ENCODE results near the gene DTX1.
"Not testable (repeated sequence)": the region's sequence is repeated elsewhere in the genome, so short reads cannot be mapped to it uniquely, and the experiment has no call there.

Gene DTX1

GRCh38 chr12:113138826-113139225 lies 82.3 kb downstream of the DTX1 start:
- DNase-seq = no peak

DNA sequence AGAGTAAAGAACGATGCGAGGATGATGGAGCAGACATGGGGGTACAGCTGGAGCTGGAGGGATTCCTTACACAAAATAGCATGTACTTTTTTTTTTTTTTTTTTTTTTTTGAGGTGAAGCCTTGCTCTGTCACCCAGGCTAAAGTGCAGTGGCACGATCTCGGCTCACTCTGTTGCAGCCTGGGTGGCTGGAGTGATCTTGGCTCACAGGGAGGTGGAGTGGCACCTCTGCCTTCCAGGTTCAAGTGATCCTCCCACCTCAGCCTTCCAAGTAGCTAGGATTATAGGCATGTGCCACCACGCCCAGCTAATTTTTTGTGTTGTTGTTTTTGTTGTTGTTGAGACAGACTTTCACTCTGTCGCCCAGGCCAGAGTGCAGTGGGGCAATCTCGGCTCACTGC lies 84.2 kb downstream of the DTX1 start:
- DNase-seq = no peak

DNA sequence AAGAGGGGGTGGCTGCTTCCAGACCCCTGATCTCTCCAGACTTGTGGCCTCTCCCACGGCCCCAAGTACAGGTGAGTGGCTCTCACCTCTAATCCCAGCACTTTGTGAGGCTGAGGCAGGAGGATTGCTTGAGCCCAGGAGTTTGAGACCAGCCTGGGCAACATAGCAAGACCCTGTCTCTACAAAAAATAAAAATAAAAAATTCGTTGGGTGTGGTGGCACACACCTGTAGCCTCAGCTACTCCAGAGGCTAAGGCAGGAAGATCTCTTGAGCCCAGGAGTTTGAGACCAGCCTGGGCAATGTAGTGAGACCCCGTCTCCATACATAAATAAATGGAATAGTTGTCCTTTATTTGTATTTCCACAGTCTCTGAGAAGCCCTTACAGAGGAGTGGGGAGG lies 85.2 kb downstream of the DTX1 start:
- DNase-seq = not testable (repeated sequence)

DNA sequence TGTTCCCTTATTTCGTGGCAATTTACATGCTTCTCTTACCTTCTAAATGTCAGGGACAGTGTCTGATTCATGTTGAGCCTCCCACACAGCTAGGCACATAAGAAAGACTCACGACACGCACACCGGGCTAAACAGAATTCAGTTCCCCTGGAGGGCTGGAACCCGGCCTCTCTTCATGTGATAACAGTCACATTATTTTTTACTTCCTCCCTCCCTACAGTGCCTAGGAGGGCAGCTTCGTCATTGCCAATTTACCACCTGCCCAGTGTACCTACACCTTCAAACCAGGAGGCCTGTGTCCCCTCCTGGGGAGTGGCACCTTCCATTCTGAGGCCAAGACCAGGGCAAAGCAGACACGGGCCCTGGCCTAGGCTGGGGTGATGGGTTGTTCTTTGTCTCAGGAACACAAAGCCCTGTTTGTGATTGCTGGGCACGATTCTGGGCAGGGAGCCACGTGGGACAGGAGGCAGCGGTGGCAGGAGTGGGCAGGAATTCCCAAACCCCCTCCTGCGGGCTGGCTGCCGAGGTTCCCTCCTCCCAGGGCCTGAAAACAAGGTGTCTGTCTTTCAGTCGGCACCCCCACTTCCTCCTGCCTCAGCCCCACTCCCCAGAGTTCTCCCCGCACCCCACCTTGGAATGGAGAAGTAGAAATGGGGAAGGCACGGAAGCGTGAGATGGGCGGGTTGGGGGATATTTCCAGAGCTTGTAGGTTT lies 85.8 kb downstream of the DTX1 start:
- DNase-seq = no peak

- no peak for DNase-seq
Measured at GRCh38 chr12:113142886-113143332, 86.4 kb downstream of the DTX1 start.

- DNase-seq = no peak
Measured at GRCh38 chr12:113143959-113144358, 87.4 kb downstream of the DTX1 start.

DNA sequence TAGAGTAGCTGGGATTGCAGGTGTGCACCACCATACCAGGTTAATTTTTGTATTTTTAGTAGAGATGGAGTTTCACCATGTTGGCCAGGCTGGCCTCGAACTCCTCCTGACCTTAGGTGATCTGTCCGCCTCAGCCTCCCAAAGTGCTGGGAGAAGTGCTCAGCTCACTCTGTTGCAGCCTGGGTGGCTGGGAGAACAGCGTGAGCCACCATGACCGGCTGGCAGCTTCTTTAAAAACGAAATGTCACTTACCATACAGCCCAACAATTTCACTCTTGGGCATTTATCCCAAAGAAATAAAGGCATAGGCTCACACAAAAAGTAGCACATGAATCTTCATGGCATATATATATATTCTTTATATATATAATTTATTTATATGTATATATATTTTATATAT lies 88.3 kb downstream of the DTX1 start:
- no peak for DNase-seq

GRCh38 chr12:113145720-113146551 lies 89.4 kb downstream of the DTX1 start:
- DNase-seq = no peak

- no peak for DNase-seq
Measured at GRCh38 chr12:113146999-113147398, 90.5 kb downstream of the DTX1 start.
